Epithelial cell of proximal tubule (primary cell): Measurements from ENCODE around the gene MYB. TPM values are rescaled to one million over a fixed set of nuclear protein-coding genes. Genes with fewer than 3 reads are reported as not detected.
"Not testable (repeated sequence)": the region's sequence is repeated elsewhere in the genome, so short reads cannot be mapped to it uniquely, and the experiment has no call there.

ENCODE experiments used
- DNase-seq: peaks from one replicate; pipeline ENCODE4 v3.0.0-alpha.2; 2011; ENCODE audit warnings: low read depth
- H3K4me3 ChIP-seq: 2 replicates; pipeline ENCODE4 v1.5.1; 2011; ENCODE audit warnings: low read depth, mild to moderate bottlenecking, low read length
- CTCF ChIP-seq: conservative IDR thresholded peaks from 2 replicates; pipeline ENCODE4 v1.5.1; 2012; ENCODE audit warnings: low read depth, mild to moderate bottlenecking, low read length
- total RNA-seq: library from RNA; depleted of rRNA; stranded (reverse); fragments of >200 nt; gene quantifications from 2 replicates; pipeline ENCODE4 v1.2.3, GENCODE V29; 2015

The MYB gene
- 1.4 and 2.7 TPM in 2 replicates for total RNA-seq

- TF ChIP-seq CTCF, result no peak
- DNase-seq, result no peak
Measured at GRCh38 chr6:135180542-135181332, at the start of gene MYB. Gene MYB, plus strand, starts transcription at chr6:135181308. Its CDS starts 206 bp downstream, at chr6:135181514.

GRCh38 chr6:135132776-135133175 lies 48.3 kb upstream of the MYB start:
- no peak for DNase-seq
- TF ChIP-seq CTCF, result no peak
- no peak overlapping the region for H3K4me3 ChIP-seq

More at GRCh38 chr6:135180542-135181332, at the start of gene MYB:
- H3K4me3 ChIP-seq, result peak within 1 kb of the TSS; percentile 51

- DNase-seq, result no peak
- H3K4me3 ChIP-seq, result no peak overlapping the region
- TF ChIP-seq CTCF, result no peak
Measured at GRCh38 chr6:135135835-135136234, 45.3 kb upstream of the MYB start.

- no peak for TF ChIP-seq CTCF
- DNase-seq, result no peak
- H3K4me3 ChIP-seq, result no peak overlapping the region
Measured at GRCh38 chr6:135137826-135138225, 43.3 kb upstream of the MYB start.

- no peak for DNase-seq
- no peak for TF ChIP-seq CTCF
- no peak overlapping the region for H3K4me3 ChIP-seq
Measured at GRCh38 chr6:135141182-135141581, 39.9 kb upstream of the MYB start.

- no peak overlapping the region for H3K4me3 ChIP-seq
- no peak for DNase-seq
- TF ChIP-seq CTCF, result no peak
Measured at GRCh38 chr6:135141728-135142127, 39.4 kb upstream of the MYB start.

- not testable (repeated sequence) for DNase-seq, H3K4me3 ChIP-seq
Measured at GRCh38 chr6:135142232-135142631, 38.9 kb upstream of the MYB start.
